CD4-positive, alpha-beta T cell treated with Interleukin-2 at 100 ng/mL for 4 hours (primary cell): ENCODE results near the gene REELD1.

Experiments used
- DNase-seq: peaks from one replicate; pipeline ENCODE4 v3.0.0-alpha.2; 2020; ENCODE audit warnings: low spot score

The REELD1 gene

GRCh38 chr4:146267826-146268225 lies 53.5 kb downstream of the REELD1 start:
- no peak for DNase-seq

- DNase-seq = no peak
Measured at GRCh38 chr4:146269228-146269653, 54.9 kb downstream of the REELD1 start.

GRCh38 chr4:146271466-146271865 lies 57.1 kb downstream of the REELD1 start:
- no peak for DNase-seq

GRCh38 chr4:146273204-146273901 lies 59.0 kb downstream of the REELD1 start:
- DNase-seq = no peak

GRCh38 chr4:146274774-146275173 lies 60.4 kb downstream of the REELD1 start:
- no peak for DNase-seq

- no peak for DNase-seq
Measured at GRCh38 chr4:146275370-146275769, 61.0 kb downstream of the REELD1 start.

GRCh38 chr4:146278986-146279385 lies 64.6 kb downstream of the REELD1 start:
- DNase-seq = no peak
